Neuronal stem cell (in vitro differentiated cells): ENCODE data around the gene SMARCC1.

ENCODE experiments used
- DNase-seq: peaks from one replicate; pipeline ENCODE4 v3.0.0-alpha.2; 2013; ENCODE audit warnings: low spot score
- H2AFZ ChIP-seq: one replicate; pipeline ENCODE4 v1.6.1; 2013; ENCODE audit warnings: mild to moderate bottlenecking, low read length, inconsistent platforms
- H2AK5ac ChIP-seq: 2 replicates; pipeline ENCODE4 v1.6.1; 2013; ENCODE audit warnings: low read depth, mild to moderate bottlenecking, inconsistent platforms, low read length, moderate library complexity, mixed read lengths
- H2BK120ac ChIP-seq: 2 replicates; pipeline ENCODE4 v1.6.1; 2013; ENCODE audit warnings: low read depth, mild to moderate bottlenecking, inconsistent platforms, low read length, moderate library complexity, mixed read lengths
- H2BK12ac ChIP-seq: one replicate; pipeline ENCODE4 v1.6.1; 2013; ENCODE audit warnings: low read length, inconsistent platforms
- H2BK15ac ChIP-seq: 2 replicates; pipeline ENCODE4 v1.6.1; 2013; ENCODE audit warnings: mild to moderate bottlenecking, low read length, inconsistent platforms, mixed read lengths
- H2BK5ac ChIP-seq: one replicate; pipeline ENCODE4 v1.6.1; 2013; ENCODE audit warnings: inconsistent platforms, mild to moderate bottlenecking, low read length, moderate library complexity
- H3K14ac ChIP-seq: one replicate; pipeline ENCODE4 v1.6.1; 2013; ENCODE audit warnings: low read length, inconsistent platforms
- H3K18ac ChIP-seq: 2 replicates; pipeline ENCODE4 v1.6.1; 2013; ENCODE audit warnings: low read length, inconsistent platforms
- H3K23ac ChIP-seq: 2 replicates; pipeline ENCODE4 v1.6.1; 2013; ENCODE audit warnings: low read depth, mild to moderate bottlenecking, mixed read lengths, low read length, inconsistent platforms; ENCODE audit not compliant: poor library complexity
- H3K27ac ChIP-seq: replicated peaks from 3 replicates; pipeline ENCODE4 v1.5.1; 2013; ENCODE audit warnings: low read length, inconsistent platforms
- H3K27me3 ChIP-seq, 3 experiments: 2 replicates each; pipeline ENCODE4 v1.6.1; 2013; ENCODE audit warnings: low read length in 3 of 3, mild to moderate bottlenecking in 2 of 3, inconsistent platforms in 1 of 3, low read depth in 1 of 3, mixed read lengths in 1 of 3, moderate library complexity in 1 of 3; ENCODE audit not compliant: control insufficient read depth in 3 of 3, insufficient read depth in 3 of 3
- H3K36me3 ChIP-seq, 2 donors: replicated peaks in 1 of 2; 2 replicates each; pipeline ENCODE4 v1.6.1; 2013; ENCODE audit warnings: low read length in 2 of 2; ENCODE audit not compliant: control insufficient read depth in 2 of 2, insufficient read depth in 2 of 2
- H3K4ac ChIP-seq: 2 replicates; pipeline ENCODE4 v1.6.1; 2013; ENCODE audit warnings: inconsistent platforms, mild to moderate bottlenecking, low read length, moderate library complexity
- H3K4me1 ChIP-seq, 2 donors: 1 replicate in 1 of 2; 2 replicates in 1 of 2; pipeline ENCODE4 v1.6.1; 2013; ENCODE audit warnings: low read length in 2 of 2, low read depth in 1 of 2; ENCODE audit not compliant: control insufficient read depth in 2 of 2, insufficient read depth in 1 of 2
- H3K4me2 ChIP-seq: one replicate; pipeline ENCODE4 v1.6.1; 2013; ENCODE audit warnings: mild to moderate bottlenecking, low read length, inconsistent platforms; ENCODE audit not compliant: insufficient read depth, poor library complexity, severe bottlenecking
- H3K4me3 ChIP-seq, 2 donors: 2 replicates each; pipeline ENCODE4 v1.5.1; 2013; ENCODE audit warnings: low read length in 2 of 2, mild to moderate bottlenecking in 2 of 2, inconsistent platforms in 1 of 2, moderate library complexity in 1 of 2
- H3K79me1 ChIP-seq: one replicate; pipeline ENCODE4 v1.6.1; 2013; ENCODE audit warnings: low read depth, mild to moderate bottlenecking, inconsistent platforms, low read length, moderate library complexity
- H3K9ac ChIP-seq: one replicate; pipeline ENCODE4 v1.6.1; 2013; ENCODE audit warnings: mild to moderate bottlenecking, low read depth, low read length, inconsistent platforms; ENCODE audit not compliant: poor library complexity
- H3K9me3 ChIP-seq, 2 donors: replicated peaks in 1 of 2; 2 replicates each; pipeline versions ENCODE3 to v1.6.1; 2013; ENCODE audit warnings: low read length in 2 of 2, mild to moderate bottlenecking in 2 of 2, inconsistent platforms in 1 of 2, low read depth in 1 of 2, mixed read lengths in 1 of 2, moderate library complexity in 1 of 2; ENCODE audit not compliant: control insufficient read depth in 2 of 2, insufficient read depth in 1 of 2
- H4K8ac ChIP-seq: one replicate; pipeline ENCODE4 v1.6.1; 2013; ENCODE audit warnings: low read depth, mild to moderate bottlenecking, inconsistent platforms, low read length, moderate library complexity
- H4K91ac ChIP-seq: one replicate; pipeline ENCODE4 v1.6.1; 2013; ENCODE audit warnings: low read length, low read depth, mild to moderate bottlenecking, inconsistent platforms; ENCODE audit not compliant: poor library complexity
- WGBS, 2 donors: extraction: QIAGEN DNeasy Blood & Tissue Kit; methylation state at CpG; one replicate each; pipeline ENCODE4 v1.1.7; 2013; ENCODE audit warnings: missing lambda C conversion rate in 2 of 2, mixed read lengths in 1 of 2; ENCODE audit not compliant: insufficient read length in 2 of 2, insufficient replicate concordance in 1 of 2; ENCODE audit errors: extremely low coverage in 2 of 2; 5-methylcytosine and 5-hydroxymethylcytosine counted together

SMARCC1 gene

GRCh38 chr3:47652142-47652541, 129.6 kb downstream of the SMARCC1 start:
- peaks cover 1 to 7% of the 10 kb centered on the region in 2 donors for H3K9me3 ChIP-seq
- no peak overlapping the region for H3K9ac ChIP-seq
- H2BK120ac ChIP-seq = no peak overlapping the region
- H2BK12ac ChIP-seq = no peak overlapping the region
- H3K36me3 ChIP-seq = peaks cover 13 to 97% of the 10 kb centered on the region in 2 donors
- no peak overlapping the region for H4K8ac ChIP-seq
- H3K4me1 ChIP-seq = no peaks in the 10 kb centered on the region
- no CpG with 5 or more reads among the region's 3 CpGs for WGBS, 2 donors
- H3K79me1 ChIP-seq = peaks cover 2% of the 10 kb centered on the region
- no peak overlapping the region for H2AFZ ChIP-seq
- no peak overlapping the region for H3K23ac ChIP-seq
- H2AK5ac ChIP-seq = no peak overlapping the region
- H3K4ac ChIP-seq = no peak overlapping the region
- H3K27ac ChIP-seq = no peak overlapping the region
- no peak overlapping the region for H2BK5ac ChIP-seq
- no peak overlapping the region for H3K4me3 ChIP-seq
- no peak overlapping the region for H4K91ac ChIP-seq
- no peak for DNase-seq
- H2BK15ac ChIP-seq = no peak overlapping the region
- H3K18ac ChIP-seq = no peak overlapping the region
- no peaks in the 10 kb centered on the region for H3K27me3 ChIP-seq
- no peak overlapping the region for H3K14ac ChIP-seq
- no peak overlapping the region for H3K4me2 ChIP-seq

- Histone ChIP-seq H2BK12ac (no peak overlapping the region), H2BK5ac (no peak overlapping the region), H3K27ac (no peak overlapping the region), H4K8ac (no peak overlapping the region), H3K23ac (no peak overlapping the region), H3K4me3 (no peak overlapping the region), H2BK120ac (no peak overlapping the region), H2AK5ac (no peak overlapping the region), H2AFZ (no peak overlapping the region), H3K4me1 (no peaks in the 10 kb centered on the region), H4K91ac (no peak overlapping the region), H2BK15ac (no peak overlapping the region), H3K79me1 (peaks cover 2% of the 10 kb centered on the region), H3K4ac (no peak overlapping the region), H3K27me3 (no peaks in the 10 kb centered on the region), H3K14ac (no peak overlapping the region), H3K9ac (no peak overlapping the region), H3K4me2 (no peak overlapping the region), H3K9me3 (peaks cover 0 to 1% of the 10 kb centered on the region in 2 donors), H3K18ac (no peak overlapping the region), H3K36me3 (peaks cover 12 to 97% of the 10 kb centered on the region in 2 donors)
- no peak for DNase-seq
- no CpG with 5 or more reads among the region's 1 CpG for WGBS, 2 donors
Measured at GRCh38 chr3:47650294-47650693, 131.4 kb downstream of the SMARCC1 start.

- no peak overlapping the region for H2BK120ac ChIP-seq
- H3K23ac ChIP-seq = no peak overlapping the region
- H3K18ac ChIP-seq = no peak overlapping the region
- H2BK12ac ChIP-seq = no peak overlapping the region
- no peak overlapping the region for H3K14ac ChIP-seq
- WGBS, 2 donors = no CpG with 5 or more reads among the region's 2 CpGs
- H3K79me1 ChIP-seq = peaks cover 4% of the 10 kb centered on the region
- H3K4ac ChIP-seq = no peak overlapping the region
- no peaks in the 10 kb centered on the region for H3K4me1 ChIP-seq
- H3K4me3 ChIP-seq = no peak overlapping the region
- no peak overlapping the region for H2AK5ac ChIP-seq
- no peak overlapping the region for H4K91ac ChIP-seq
- H3K27ac ChIP-seq = no peak overlapping the region
- no peak overlapping the region for H2BK5ac ChIP-seq
- H3K9me3 ChIP-seq = peaks cover 0 to 1% of the 10 kb centered on the region in 2 donors
- no peaks in the 10 kb centered on the region for H3K27me3 ChIP-seq
- H2BK15ac ChIP-seq = no peak overlapping the region
- H4K8ac ChIP-seq = no peak overlapping the region
- no peak overlapping the region for H3K9ac ChIP-seq
- H3K36me3 ChIP-seq = peaks cover 13 to 100% of the 10 kb centered on the region in 2 donors
- no peak for DNase-seq
- H2AFZ ChIP-seq = no peak overlapping the region
- no peak overlapping the region for H3K4me2 ChIP-seq
Measured at GRCh38 chr3:47647550-47647949, 134.1 kb downstream of the SMARCC1 start.

GRCh38 chr3:47646362-47646761, 135.3 kb downstream of the SMARCC1 start:
- no peaks in the 10 kb centered on the region for H3K9me3 ChIP-seq
- no peak overlapping the region for H2BK5ac ChIP-seq
- no peak overlapping the region for H2BK15ac ChIP-seq
- H2BK12ac ChIP-seq = no peak overlapping the region
- DNase-seq = no peak
- H3K27ac ChIP-seq = no peak overlapping the region
- H3K79me1 ChIP-seq = peaks cover 4% of the 10 kb centered on the region
- no peaks in the 10 kb centered on the region for H3K27me3 ChIP-seq
- no peak overlapping the region for H2AK5ac ChIP-seq
- no peak overlapping the region for H3K9ac ChIP-seq
- no peak overlapping the region for H3K23ac ChIP-seq
- no peak overlapping the region for H3K4ac ChIP-seq
- no CpG with 5 or more reads among the region's 4 CpGs for WGBS, 2 donors
- H4K91ac ChIP-seq = no peak overlapping the region
- no peak overlapping the region for H3K14ac ChIP-seq
- H3K18ac ChIP-seq = no peak overlapping the region
- H4K8ac ChIP-seq = no peak overlapping the region
- peaks cover 13 to 100% of the 10 kb centered on the region in 2 donors for H3K36me3 ChIP-seq
- H3K4me3 ChIP-seq = no peak overlapping the region
- no peak overlapping the region for H3K4me2 ChIP-seq
- no peak overlapping the region for H2AFZ ChIP-seq
- no peaks in the 10 kb centered on the region for H3K4me1 ChIP-seq
- H2BK120ac ChIP-seq = no peak overlapping the region
